Epithelial cell of esophagus (primary cell): Measurements from ENCODE around the gene GNPTAB.

Experiments used
- DNase-seq: peaks from one replicate; pipeline ENCODE4 v3.0.0; 2010; ENCODE audit warnings: low read depth
- H3K4me3 ChIP-seq: 2 replicates; pipeline ENCODE4 v1.5.1; 2011; ENCODE audit warnings: mild to moderate bottlenecking, low read length, control low read depth
- CTCF ChIP-seq: IDR thresholded peaks from 2 replicates; pipeline ENCODE4 v1.5.1; 2011; ENCODE audit warnings: low read depth, mild to moderate bottlenecking, low read length, control low read depth, inconsistent platforms; ENCODE audit not compliant: insufficient read depth; ENCODE audit errors: missing control alignments

GNPTAB gene

GRCh38 chr12:101847325-101847724 is 16.6 kb upstream of the GNPTAB start:
- no peak for TF ChIP-seq CTCF
- DNase-seq: no peak
- no peak overlapping the region for H3K4me3 ChIP-seq

GRCh38 chr12:101845137-101845711 is 14.5 kb upstream of the GNPTAB start:
- DNase-seq: no peak
- no peak for TF ChIP-seq CTCF
- no peak overlapping the region for H3K4me3 ChIP-seq

DNA sequence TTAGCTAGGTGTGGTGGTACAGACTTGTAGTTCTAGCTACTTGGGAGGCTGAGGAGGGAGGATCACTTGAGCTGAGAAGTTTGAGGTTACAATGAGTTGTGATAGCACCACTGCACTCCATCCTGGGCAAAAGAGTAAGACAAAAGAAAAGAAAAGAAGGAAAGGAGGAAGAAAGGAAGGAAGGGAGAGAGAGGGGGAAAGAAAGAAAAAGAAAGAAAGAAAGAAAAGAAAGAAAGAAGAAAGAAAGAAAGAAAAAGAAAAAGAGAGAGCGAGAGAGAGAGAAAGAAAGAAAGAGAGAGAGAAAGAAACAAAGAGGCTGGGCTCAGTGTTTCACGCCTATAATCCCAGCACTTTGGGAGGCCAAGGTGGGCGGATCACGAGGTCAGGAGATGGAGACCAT is 10.3 kb upstream of the GNPTAB start:
- no peak for DNase-seq
- no peak overlapping the region for H3K4me3 ChIP-seq
- TF ChIP-seq CTCF: no peak

- peak; percentile 87 for TF ChIP-seq CTCF
- no peak overlapping the region for H3K4me3 ChIP-seq
- peak; percentile 78 for DNase-seq
Observed at GRCh38 chr12:101839324-101840283, 8.8 kb upstream of the GNPTAB start.

DNA sequence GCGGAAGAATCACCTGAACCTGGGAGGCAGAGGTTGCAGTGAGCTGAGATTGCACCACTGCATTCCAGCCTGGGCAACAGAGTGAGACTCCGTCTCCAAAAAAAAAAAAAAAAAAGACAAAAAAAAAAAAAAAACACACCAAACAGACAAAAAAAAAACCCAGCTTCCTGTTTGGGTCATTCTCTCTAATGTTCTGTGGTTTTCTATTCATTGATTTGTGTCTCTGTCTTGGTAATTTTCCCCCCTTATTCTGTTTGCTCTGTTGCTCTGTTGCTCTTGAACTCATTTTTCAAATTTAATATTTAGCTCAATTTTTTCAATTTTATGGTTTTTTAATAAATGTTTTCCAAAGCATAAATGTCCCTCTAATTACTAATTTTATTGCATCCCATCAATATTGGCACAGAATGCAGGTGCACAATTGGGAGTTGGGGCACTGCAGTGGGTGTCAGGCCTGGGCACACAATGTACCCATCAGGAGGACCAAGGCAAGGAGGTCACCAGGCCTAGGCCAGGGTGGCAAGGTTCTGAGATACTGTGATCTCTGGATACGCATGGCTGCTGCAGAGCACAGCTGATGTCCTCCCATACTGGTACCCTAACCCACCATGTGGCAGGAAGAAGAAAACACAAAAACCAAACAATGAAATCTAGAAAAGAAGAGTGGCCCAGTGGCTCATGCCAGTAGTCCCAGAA is 8.0 kb upstream of the GNPTAB start:
- no peak for DNase-seq
- TF ChIP-seq CTCF: no peak
- H3K4me3 ChIP-seq: no peak overlapping the region

GRCh38 chr12:101832030-101832429 is 1.3 kb upstream of the GNPTAB start:
- TF ChIP-seq CTCF: no peak
- no peak overlapping the region for H3K4me3 ChIP-seq
- no peak for DNase-seq
